Prostate gland (tissue), 2 donors: Measurements from ENCODE around the gene CUX1. TPM values are rescaled to one million over a fixed set of nuclear protein-coding genes. Genes with fewer than 3 reads are reported as not detected.

Experiments used
- DNase-seq: peaks from one replicate; pipeline ENCODE4 v3.0.0-alpha.2; 2019; ENCODE audit warnings: low spot score
- H3K27ac ChIP-seq, 2 donors: fragments of 200-600 bp; sonication (generic); 2 replicates each; pipeline ENCODE4 v1.5.1; 2017 to 2019
- H3K27me3 ChIP-seq: fragments of 200-600 bp; sonication (generic); replicated peaks from 2 replicates; pipeline ENCODE4 v1.5.1; 2019; ENCODE audit not compliant: insufficient read depth
- H3K36me3 ChIP-seq, 2 donors: fragments of 200-600 bp; sonication (generic); 1 replicate in 1 of 2; 2 replicates in 1 of 2; pipeline versions ENCODE4 v1.5.1 to v1.8.1; 2017 to 2019
- H3K4me1 ChIP-seq: fragments of 200-600 bp; sonication (generic); replicated peaks from 2 replicates; pipeline ENCODE4 v1.5.1; 2019
- H3K4me3 ChIP-seq, 2 donors: fragments of 200-600 bp; sonication (generic); 2 replicates each; pipeline ENCODE4 v1.5.1; 2017 to 2019
- H3K9me3 ChIP-seq: fragments of 200-600 bp; sonication (generic); 2 replicates; pipeline ENCODE4 v1.5.1; 2017
- CTCF ChIP-seq, 4 experiments: fragments of 200-600 bp in 2 of 4; fragments of 450-650 bp in 2 of 4; sonication (generic) in 2 of 4; IDR thresholded peaks; 1 replicate in 3 of 4; 2 replicates in 1 of 4; pipeline ENCODE4 v1.5.1; 2016 to 2019; ENCODE audit warnings: antibody characterized with exemption in 4 of 4, mild to moderate bottlenecking in 2 of 4, moderate library complexity in 2 of 4
- POLR2A ChIP-seq: fragments of 450-650 bp; IDR thresholded peaks from one replicate; pipeline ENCODE4 v1.6.1; 2016; ENCODE audit warnings: antibody characterized with exemption, mild to moderate bottlenecking
- POLR2AphosphoS5 ChIP-seq: sonication (generic); formaldehyde crosslinking; IDR thresholded peaks from one replicate; pipeline ENCODE4 v1.6.1; 2017; ENCODE audit warnings: antibody characterized with exemption
- WGBS: methylation state at CpG from one replicate; pipeline ENCODE4 v1.1.5; 2018; 5-methylcytosine and 5-hydroxymethylcytosine counted together
- intact Hi-C: fragments of 100-400 bp; cut with DNase I; formaldehyde crosslinking; loops from one replicate; pipeline ENCODE4 v1.14.2; 2022
- total RNA-seq, 2 donors: library from RNA; depleted of rRNA; stranded (reverse); fragments of >200 nt; gene quantifications; one replicate each; pipeline ENCODE4 v1.1.0, GENCODE V29; 2016

CUX1 gene
- total RNA-seq, 2 donors from 2014 or later: 96.3 to 99.2 TPM

- intact Hi-C loops: no loop called here
- peak overlapping the region in 1 of 2 donors; percentile 31 for H3K27ac ChIP-seq
- DNase-seq: no peak
- TF ChIP-seq POLR2AphosphoS5: peak; percentile 17
- no peak for TF ChIP-seq CTCF (IDR thresholded peaks at IDR 0.05)
- peaks cover 0 to 5% of the 10 kb centered on the region in 2 donors for H3K36me3 ChIP-seq
- no peak overlapping the region for H3K4me3 ChIP-seq
- H3K27me3 ChIP-seq: no peaks in the 10 kb centered on the region
- H3K9me3 ChIP-seq: no peaks in the 10 kb centered on the region
- 66% methylated on average over 6 of the region's 6 CpGs for WGBS
- H3K4me1 ChIP-seq: no peaks in the 10 kb centered on the region
Observed at GRCh38 chr7:102202556-102202955, 385.1 kb downstream of the CUX1 start.

- DNase-seq: no peak
- Histone ChIP-seq H3K4me1 (no peaks in the 10 kb centered on the region), H3K27me3 (no peaks in the 10 kb centered on the region), H3K9me3 (no peaks in the 10 kb centered on the region), H3K4me3 (no peak overlapping the region), H3K27ac (peak overlapping the region; percentile 31 to 47), H3K36me3 (peaks cover 0 to 5% of the 10 kb centered on the region in 2 donors)
- no peak for TF ChIP-seq CTCF (IDR thresholded peaks at IDR 0.05)
- TF ChIP-seq POLR2AphosphoS5: no peak
- WGBS: 65% methylated on average over 12 of the region's 12 CpGs
- intact Hi-C loops: no loop called here
Observed at GRCh38 chr7:102203218-102203617, 385.8 kb downstream of the CUX1 start.

- TF ChIP-seq POLR2AphosphoS5 (no peak), CTCF (IDR thresholded peaks at IDR 0.05) (no peak), POLR2A (no peak)
- DNase-seq: no peak
- H3K9me3 ChIP-seq: no peaks in the 10 kb centered on the region
- H3K4me1 ChIP-seq: no peaks in the 10 kb centered on the region
- no peaks in the 10 kb centered on the region for H3K27me3 ChIP-seq
- H3K4me3 ChIP-seq: no peak overlapping the region
- H3K36me3 ChIP-seq: peaks cover 0 to 5% of the 10 kb centered on the region in 2 donors
- intact Hi-C loops: no loop called here
- no peak overlapping the region for H3K27ac ChIP-seq
- WGBS: 98% methylated on average over 16 of the region's 16 CpGs
Observed at GRCh38 chr7:102204212-102204611, 386.8 kb downstream of the CUX1 start.

GRCh38 chr7:102205915-102206314 lies 388.5 kb downstream of the CUX1 start:
- no peaks in the 10 kb centered on the region for H3K4me1 ChIP-seq
- H3K27ac ChIP-seq: no peak overlapping the region
- no peak for TF ChIP-seq POLR2A
- no peaks in the 10 kb centered on the region for H3K27me3 ChIP-seq
- no peak for DNase-seq
- H3K9me3 ChIP-seq: no peaks in the 10 kb centered on the region
- 90% methylated on average over 15 of the region's 15 CpGs for WGBS
- peaks cover 0 to 5% of the 10 kb centered on the region in 2 donors for H3K36me3 ChIP-seq
- intact Hi-C loops: no loop called here
- no peak overlapping the region for H3K4me3 ChIP-seq

GRCh38 chr7:102208826-102209225 lies 391.4 kb downstream of the CUX1 start:
- 75% methylated on average over 14 of the region's 14 CpGs for WGBS
- Histone ChIP-seq H3K36me3 (no peaks in the 10 kb centered on the region), H3K27me3 (no peaks in the 10 kb centered on the region), H3K4me3 (no peak overlapping the region), H3K4me1 (no peaks in the 10 kb centered on the region), H3K27ac (no peak overlapping the region), H3K9me3 (no peaks in the 10 kb centered on the region)
- intact Hi-C loops: no loop called here
- TF ChIP-seq CTCF (IDR thresholded peaks at IDR 0.05): no peak
- TF ChIP-seq POLR2A: no peak
- TF ChIP-seq POLR2AphosphoS5: no peak
- DNase-seq: no peak
